ENCODE results near the gene CD63. TPM values are rescaled to one million over a fixed set of nuclear protein-coding genes. Genes with fewer than 3 reads are reported as not detected.

CD63 gene
- total RNA-seq, 1 experiment from 2014 or later: 880 TPM

GRCh38 chr12:55717011-55718007 lies 11.5 kb downstream of the CD63 start:
- peak overlapping the region; percentile 46 for H3K27ac Mint-ChIP-seq (ENCODE audit: unreplicated experiment)
- TSS peak; percentile 26 for BruUV-seq (replicated peaks)
- intact Hi-C loops (cut with micrococcal nuclease; ENCODE audit: unreplicated experiment): no loop called here
- peaks cover 15% of the 10 kb centered on the region for H3K27me3 Mint-ChIP-seq (ENCODE audit: unreplicated experiment)
- H3K9me3 Mint-ChIP-seq (ENCODE audit: low read depth, unreplicated experiment): no peaks in the 10 kb centered on the region
- peak overlapping the region; percentile 86 for H3K4me3 Mint-ChIP-seq (ENCODE audit: low read depth, unreplicated experiment)
- TF ChIP-seq, protein P1, sequence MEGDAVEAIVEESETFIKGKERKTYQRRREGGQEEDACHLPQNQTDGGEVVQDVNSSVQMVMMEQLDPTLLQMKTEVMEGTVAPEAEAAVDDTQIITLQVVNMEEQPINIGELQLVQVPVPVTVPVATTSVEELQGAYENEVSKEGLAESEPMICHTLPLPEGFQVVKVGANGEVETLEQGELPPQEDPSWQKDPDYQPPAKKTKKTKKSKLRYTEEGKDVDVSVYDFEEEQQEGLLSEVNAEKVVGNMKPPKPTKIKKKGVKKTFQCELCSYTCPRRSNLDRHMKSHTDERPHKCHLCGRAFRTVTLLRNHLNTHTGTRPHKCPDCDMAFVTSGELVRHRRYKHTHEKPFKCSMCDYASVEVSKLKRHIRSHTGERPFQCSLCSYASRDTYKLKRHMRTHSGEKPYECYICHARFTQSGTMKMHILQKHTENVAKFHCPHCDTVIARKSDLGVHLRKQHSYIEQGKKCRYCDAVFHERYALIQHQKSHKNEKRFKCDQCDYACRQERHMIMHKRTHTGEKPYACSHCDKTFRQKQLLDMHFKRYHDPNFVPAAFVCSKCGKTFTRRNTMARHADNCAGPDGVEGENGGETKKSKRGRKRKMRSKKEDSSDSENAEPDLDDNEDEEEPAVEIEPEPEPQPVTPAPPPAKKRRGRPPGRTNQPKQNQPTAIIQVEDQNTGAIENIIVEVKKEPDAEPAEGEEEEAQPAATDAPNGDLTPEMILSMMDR (IDR thresholded peaks at IDR 0.05; ENCODE audit: unreplicated experiment): no peak
- CTCF ChIA-PET: interaction anchor here (0.6 to 3.7 kb wide), 6 partner anchors 10 to 280 kb away, joined by 3 to 27 read pairs (median 4); partner anchors contain the start of genes ITGA7 and SUOX
- H3K4me1 Mint-ChIP-seq (ENCODE audit: low read depth, unreplicated experiment): peaks cover 59% of the 10 kb centered on the region
- H3K36me3 Mint-ChIP-seq (ENCODE audit: insufficient read depth, unreplicated experiment): peaks cover 45% of the 10 kb centered on the region
- DNase-seq: no peak

GRCh38 chr12:55716582-55716957 lies 12.2 kb downstream of the CD63 start:
- Mint-ChIP-seq H3K4me3 (ENCODE audit: low read depth, unreplicated experiment) (peak overlapping the region; percentile 86), H3K27me3 (ENCODE audit: unreplicated experiment) (peaks cover 22% of the 10 kb centered on the region), H3K27ac (ENCODE audit: unreplicated experiment) (peak overlapping the region; percentile 97), H3K36me3 (ENCODE audit: insufficient read depth, unreplicated experiment) (peaks cover 37% of the 10 kb centered on the region), H3K9me3 (ENCODE audit: low read depth, unreplicated experiment) (no peaks in the 10 kb centered on the region), H3K4me1 (ENCODE audit: low read depth, unreplicated experiment) (peaks cover 52% of the 10 kb centered on the region)
- BruUV-seq (replicated peaks): no TSS peak
- intact Hi-C loops (cut with micrococcal nuclease; ENCODE audit: unreplicated experiment): no loop called here
- CTCF ChIA-PET: interaction anchor here (0.6 to 3.7 kb wide), 4 partner anchors 9 to 148 kb away, joined by 3 to 27 read pairs (median 4); partner anchors contain the start of gene ITGA7
- TF ChIP-seq, protein P1 (IDR thresholded peaks at IDR 0.05; ENCODE audit: unreplicated experiment): no peak
- DNase-seq: no peak

GRCh38 chr12:55715833-55716581 lies 12.8 kb downstream of the CD63 start, which contains the start of gene BLOC1S1:
Gene BLOC1S1 (plus strand): TSS chr12:55716046. CDS start chr12:55716052, 6 bp downstream.
- DNase-seq: peak; percentile 98

More at GRCh38 chr12:55715833-55716581, 12.8 kb downstream of the CD63 start, which contains the start of gene BLOC1S1:
- H3K9me3 Mint-ChIP-seq (ENCODE audit: low read depth, unreplicated experiment): no peaks in the 10 kb centered on the region
- H3K4me3 Mint-ChIP-seq (ENCODE audit: low read depth, unreplicated experiment): peak within 1 kb of the TSS; percentile 86
- peak within 1 kb of the TSS; percentile 97 for H3K27ac Mint-ChIP-seq (ENCODE audit: unreplicated experiment)
- no TSS peak for BruUV-seq (replicated peaks)
- CTCF ChIA-PET: interaction anchor here (1.0 to 3.7 kb wide), 3 partner anchors 10 to 34 kb away, joined by 3 to 27 read pairs (median 3); a partner anchor contains a TSS
- intact Hi-C loops (cut with micrococcal nuclease; ENCODE audit: unreplicated experiment): no loop called here
- peaks cover 47% of the 10 kb centered on the region for H3K4me1 Mint-ChIP-seq (ENCODE audit: low read depth, unreplicated experiment)
- peaks cover 32% of the 10 kb centered on the region for H3K36me3 Mint-ChIP-seq (ENCODE audit: insufficient read depth, unreplicated experiment)
- TF ChIP-seq, protein P1 (IDR thresholded peaks at IDR 0.05; ENCODE audit: unreplicated experiment): no peak
- H3K27me3 Mint-ChIP-seq (ENCODE audit: unreplicated experiment): peaks cover 27% of the 10 kb centered on the region
